Activated CD4-positive, alpha-beta T cell treated with anti-CD3 and anti-CD28 coated beads, Interleukin-2, amount 50 U/mL, for 48 hours (primary cell): ENCODE data around the gene LMNTD1.
"Not testable (repeated sequence)": the region's sequence is repeated elsewhere in the genome, so short reads cannot be mapped to it uniquely, and the experiment has no call there.

Experiments used
- DNase-seq, 2 experiments: peaks; one replicate each; pipeline ENCODE4 v3.0.0-alpha.2; 2020

Gene LMNTD1

GRCh38 chr12:25553098-25553497, at the start of gene LMNTD1:
Gene LMNTD1, minus strand, starts transcription at chr12:25553283. Its CDS starts 324 bp downstream, at chr12:25552959.
- no peak for DNase-seq

DNA sequence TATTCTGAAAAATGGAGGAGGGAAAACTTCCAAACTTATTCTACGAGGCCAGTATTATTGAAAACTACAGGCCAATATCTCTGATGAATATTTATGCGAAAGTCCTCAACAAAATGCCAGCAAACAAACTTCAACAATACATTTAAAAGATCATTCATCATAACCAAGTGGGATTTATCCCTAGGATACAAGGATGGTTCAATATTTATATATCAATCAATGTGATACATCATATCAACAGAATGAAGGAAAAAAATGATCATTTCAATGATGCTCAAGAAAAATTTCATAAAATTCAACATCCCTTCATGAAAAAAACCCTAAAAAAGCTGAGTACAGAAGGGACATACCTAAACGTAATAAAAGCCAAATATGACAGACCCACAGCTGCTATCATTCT, 45.9 kb upstream of the LMNTD1 start:
- DNase-seq: no peak

- not testable (repeated sequence) for DNase-seq
Observed at GRCh38 chr12:25595496-25595895, 42.4 kb upstream of the LMNTD1 start.

GRCh38 chr12:25594376-25594775, 41.3 kb upstream of the LMNTD1 start:
- DNase-seq: no peak

DNA sequence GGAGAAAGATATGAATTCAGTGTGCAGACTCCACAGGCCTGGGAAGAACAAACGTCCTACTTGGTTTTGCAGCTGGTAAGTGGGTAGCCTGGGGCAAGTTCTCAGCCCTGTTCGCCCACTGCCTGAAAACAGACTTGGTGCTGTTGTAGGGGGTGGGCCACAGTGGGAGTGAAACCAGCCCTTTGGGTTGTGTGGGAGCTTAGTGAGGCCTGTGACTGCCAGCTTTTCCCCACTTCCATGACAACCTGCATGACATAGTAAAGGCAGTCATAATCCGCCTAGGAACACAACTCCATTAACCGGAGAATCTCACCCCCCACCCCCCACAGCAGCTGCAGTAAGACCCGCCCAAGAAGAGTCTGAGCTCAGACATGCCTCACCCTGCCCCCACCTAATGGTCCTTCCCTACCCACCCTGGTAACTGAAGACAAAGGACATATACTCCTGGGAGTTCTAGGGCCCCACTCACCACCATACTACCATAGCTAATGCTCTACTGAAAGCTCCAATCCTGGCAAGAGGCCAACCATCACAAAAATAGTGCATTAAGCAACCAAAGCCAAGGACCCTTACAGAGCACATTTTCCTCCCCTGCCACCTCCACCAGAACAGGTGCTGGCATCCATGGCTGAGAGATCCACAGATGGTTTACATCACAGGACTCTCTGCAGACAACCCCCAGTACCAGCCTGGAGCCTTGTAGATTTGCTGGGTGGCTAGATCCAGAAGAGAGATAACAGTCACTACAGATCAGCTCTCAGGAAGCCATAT, 39.8 kb upstream of the LMNTD1 start:
- no peak for DNase-seq

- no peak for DNase-seq
Observed at GRCh38 chr12:25591144-25591543, 38.1 kb upstream of the LMNTD1 start.

GRCh38 chr12:25590011-25590721, 37.1 kb upstream of the LMNTD1 start:
- peak; percentile 13 to 33 for DNase-seq

- no peak for DNase-seq
Observed at GRCh38 chr12:25587346-25587745, 34.3 kb upstream of the LMNTD1 start.

GRCh38 chr12:25585662-25586061, 32.6 kb upstream of the LMNTD1 start:
- no peak for DNase-seq

DNA sequence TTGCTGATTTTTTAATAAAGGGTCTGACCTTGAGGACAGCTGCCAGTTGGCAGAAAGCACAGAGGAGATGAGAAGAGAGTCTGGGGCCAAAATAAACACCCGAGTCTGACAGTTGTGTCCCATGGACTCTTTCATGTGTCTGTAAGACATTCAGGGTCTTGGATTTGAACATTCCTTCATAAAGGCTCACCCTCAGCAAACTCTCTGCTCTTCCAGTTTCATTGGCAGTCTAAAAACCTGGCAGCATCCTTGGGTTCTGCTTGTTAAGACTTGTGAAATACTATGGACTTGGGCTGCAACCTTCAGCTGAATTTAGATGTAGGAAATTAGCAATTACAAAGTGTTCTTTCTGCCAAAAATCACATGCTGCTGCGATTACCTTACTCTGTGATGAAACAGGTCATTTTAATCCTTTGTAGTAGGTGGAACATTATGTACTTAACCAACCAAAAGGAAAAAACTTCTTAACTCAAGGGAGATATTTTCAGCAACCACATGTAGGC, 32.0 kb upstream of the LMNTD1 start:
- no peak for DNase-seq

GRCh38 chr12:25584596-25584995, 31.5 kb upstream of the LMNTD1 start:
- DNase-seq: no peak

- no peak for DNase-seq
Observed at GRCh38 chr12:25583545-25583944, 30.5 kb upstream of the LMNTD1 start.

GRCh38 chr12:25581067-25581466, 28.0 kb upstream of the LMNTD1 start:
- no peak for DNase-seq

GRCh38 chr12:25578411-25579143, 25.5 kb upstream of the LMNTD1 start:
- DNase-seq: no peak

- DNase-seq: no peak
Observed at GRCh38 chr12:25574761-25575160, 21.7 kb upstream of the LMNTD1 start.

- DNase-seq: no peak
Observed at GRCh38 chr12:25573346-25573745, 20.3 kb upstream of the LMNTD1 start.

GRCh38 chr12:25570418-25570817, 17.3 kb upstream of the LMNTD1 start:
- DNase-seq: no peak

DNA sequence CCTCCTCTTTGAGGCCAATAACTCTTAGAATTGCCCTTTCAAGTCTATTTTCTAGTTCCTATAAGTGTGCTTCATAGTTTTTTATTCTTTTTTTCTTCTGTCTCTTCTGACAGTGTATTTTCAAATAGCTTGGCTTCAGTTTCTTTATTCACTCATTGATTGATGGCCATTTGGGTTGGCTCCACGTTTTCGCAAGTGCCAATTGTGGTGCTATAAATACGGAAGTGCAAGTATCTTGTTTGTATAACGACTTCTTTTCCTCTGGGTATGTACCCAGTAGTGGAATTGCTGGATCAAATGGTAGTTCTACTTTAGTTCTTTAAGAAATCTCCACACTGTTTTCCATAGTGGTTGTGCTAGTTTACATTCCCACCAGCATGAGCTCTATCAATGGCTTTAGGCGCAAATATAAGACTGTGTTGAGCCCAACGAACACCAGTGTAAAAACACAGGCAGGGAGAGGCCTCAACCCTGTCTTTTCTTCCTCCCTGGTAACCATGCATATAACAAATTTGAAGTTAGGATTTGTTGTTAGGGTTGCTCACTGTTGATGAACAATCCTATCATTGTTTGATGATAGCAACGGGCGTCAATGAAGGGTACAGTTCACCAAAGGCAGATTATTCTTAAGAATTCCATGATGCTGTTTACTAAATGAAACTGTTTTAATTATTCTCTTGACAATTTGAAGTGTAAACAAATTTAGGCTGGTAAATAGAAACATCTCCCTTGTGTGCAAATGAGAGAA, 13.3 kb upstream of the LMNTD1 start:
- no peak for DNase-seq

- no peak for DNase-seq
Observed at GRCh38 chr12:25558586-25558985, 5.5 kb upstream of the LMNTD1 start.

DNA sequence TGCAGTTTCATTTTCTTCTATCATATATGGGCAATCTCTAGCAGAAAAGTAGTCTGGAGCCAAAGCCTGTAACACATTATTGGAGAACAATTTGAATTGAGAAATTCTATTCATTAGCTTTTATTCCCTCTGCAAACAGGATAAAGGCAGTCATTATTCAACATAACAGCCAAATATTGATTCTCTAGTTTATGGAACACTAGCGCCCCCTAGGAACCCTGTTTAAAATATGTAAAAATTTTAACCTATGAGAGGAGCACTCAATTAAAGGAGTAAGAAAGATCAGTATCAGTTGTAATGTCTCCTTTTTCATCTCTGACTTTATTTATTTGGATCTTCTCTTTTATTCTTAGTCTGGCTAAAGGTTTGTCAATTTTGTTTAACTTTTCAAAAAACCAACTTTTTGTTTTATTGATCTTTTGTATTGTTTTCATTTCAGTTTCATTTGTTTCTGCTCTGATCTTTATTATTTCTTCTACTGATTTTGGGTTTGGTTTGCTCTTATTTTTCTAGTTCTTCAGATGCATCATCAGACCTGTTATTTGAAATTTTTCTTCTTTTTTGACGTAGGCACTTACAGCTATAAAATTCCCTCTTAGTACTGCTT, 4.8 kb upstream of the LMNTD1 start:
- no peak for DNase-seq

GRCh38 chr12:25556153-25556552, 3.1 kb upstream of the LMNTD1 start:
- DNase-seq: no peak

GRCh38 chr12:25552681-25553080, 402 bp downstream of the LMNTD1 start:
- DNase-seq: no peak
